ENCODE results near the gene EMSY.
A peak's percentile ranks its signal among the peaks of the same experiment; 100 is the strongest.

The EMSY gene

DNA sequence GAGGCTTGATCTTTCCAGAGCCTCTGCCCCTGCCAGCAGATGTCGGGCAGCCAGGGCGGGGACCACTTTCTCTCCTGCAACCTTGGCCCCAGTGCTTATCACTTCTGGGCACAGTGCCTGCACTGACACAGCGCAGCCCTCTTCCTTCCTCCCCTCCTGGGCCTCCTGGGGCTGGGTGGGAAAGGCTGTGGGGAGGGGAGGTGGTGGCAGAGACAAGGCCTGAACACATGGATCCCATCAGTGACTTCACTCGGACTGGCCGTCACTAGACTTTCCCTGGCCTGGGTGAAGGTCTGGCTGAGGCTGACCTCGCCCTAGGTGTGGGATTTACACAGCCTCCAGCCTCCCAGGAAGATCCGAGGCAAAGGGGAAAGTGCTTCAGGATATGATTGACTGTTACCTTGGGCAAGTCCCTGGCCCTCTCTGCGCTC is 157.6 kb downstream of the EMSY start:
- DNase-seq (ENCODE audit: low read depth): peak; percentile 84
- H3K4me3 ChIP-seq (ENCODE audit: control insufficient read depth, low read depth, low read length): no peak overlapping the region
- TF ChIP-seq, protein P1, sequence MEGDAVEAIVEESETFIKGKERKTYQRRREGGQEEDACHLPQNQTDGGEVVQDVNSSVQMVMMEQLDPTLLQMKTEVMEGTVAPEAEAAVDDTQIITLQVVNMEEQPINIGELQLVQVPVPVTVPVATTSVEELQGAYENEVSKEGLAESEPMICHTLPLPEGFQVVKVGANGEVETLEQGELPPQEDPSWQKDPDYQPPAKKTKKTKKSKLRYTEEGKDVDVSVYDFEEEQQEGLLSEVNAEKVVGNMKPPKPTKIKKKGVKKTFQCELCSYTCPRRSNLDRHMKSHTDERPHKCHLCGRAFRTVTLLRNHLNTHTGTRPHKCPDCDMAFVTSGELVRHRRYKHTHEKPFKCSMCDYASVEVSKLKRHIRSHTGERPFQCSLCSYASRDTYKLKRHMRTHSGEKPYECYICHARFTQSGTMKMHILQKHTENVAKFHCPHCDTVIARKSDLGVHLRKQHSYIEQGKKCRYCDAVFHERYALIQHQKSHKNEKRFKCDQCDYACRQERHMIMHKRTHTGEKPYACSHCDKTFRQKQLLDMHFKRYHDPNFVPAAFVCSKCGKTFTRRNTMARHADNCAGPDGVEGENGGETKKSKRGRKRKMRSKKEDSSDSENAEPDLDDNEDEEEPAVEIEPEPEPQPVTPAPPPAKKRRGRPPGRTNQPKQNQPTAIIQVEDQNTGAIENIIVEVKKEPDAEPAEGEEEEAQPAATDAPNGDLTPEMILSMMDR (conservative IDR thresholded peaks at IDR 0.05; ENCODE audit: control insufficient read depth, insufficient read depth, low read depth, low read length): no peak

All from fibroblast of mammary gland (primary cell).